HG03060 (cell line): ENCODE results near the gene DOCK9.
"Not testable (repeated sequence)": the region's sequence is repeated elsewhere in the genome, so short reads cannot be mapped to it uniquely, and the experiment has no call there.

Source experiments
- ATAC-seq: cut with Tn5 transposase; IDR thresholded peaks from one replicate; pipeline ENCODE4 v1.9.1; 2021; ENCODE audit warnings: low read depth, moderate number of reproducible peaks; ENCODE audit not compliant: unreplicated experiment

The DOCK9 gene

DNA sequence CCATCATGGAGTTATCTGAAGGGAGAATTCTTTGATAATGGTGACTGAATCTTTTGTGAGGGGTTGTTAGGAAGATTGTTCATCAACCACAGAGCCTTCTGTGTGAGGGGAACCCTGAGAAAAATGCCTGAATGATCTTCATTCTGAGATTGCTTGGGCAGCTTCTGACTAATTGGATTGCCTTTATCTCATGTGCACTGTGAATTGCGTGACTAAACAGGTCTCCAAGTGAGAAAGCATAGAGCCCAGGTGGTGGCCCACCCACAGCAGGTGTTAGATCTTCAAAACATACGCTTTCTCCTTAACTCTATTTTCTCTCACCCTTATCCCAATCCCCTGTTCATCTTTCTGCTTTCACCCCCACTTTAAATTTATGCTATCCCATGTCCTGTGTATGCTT, 58.3 kb downstream of the DOCK9 start:
- no peak for ATAC-seq

DNA sequence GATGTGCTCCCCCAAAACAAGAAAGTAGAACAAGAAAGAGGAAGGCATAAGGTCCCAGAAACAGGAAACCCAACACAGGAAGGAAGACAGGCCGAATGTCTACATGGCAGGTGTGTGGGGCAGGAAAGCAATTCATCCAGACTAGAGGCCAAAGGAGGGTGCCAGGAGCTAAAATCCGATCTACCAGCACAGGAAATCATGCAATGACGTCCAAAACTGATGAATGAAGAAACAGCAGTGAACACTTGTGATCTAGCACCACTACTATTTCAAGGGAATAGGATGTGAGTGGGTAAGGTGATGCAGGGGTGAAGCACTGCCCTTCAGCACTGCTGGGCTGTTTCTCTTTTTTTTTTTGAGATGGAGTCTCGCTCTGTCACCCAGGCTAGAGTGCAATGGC, 59.1 kb downstream of the DOCK9 start:
- ATAC-seq: no peak

DNA sequence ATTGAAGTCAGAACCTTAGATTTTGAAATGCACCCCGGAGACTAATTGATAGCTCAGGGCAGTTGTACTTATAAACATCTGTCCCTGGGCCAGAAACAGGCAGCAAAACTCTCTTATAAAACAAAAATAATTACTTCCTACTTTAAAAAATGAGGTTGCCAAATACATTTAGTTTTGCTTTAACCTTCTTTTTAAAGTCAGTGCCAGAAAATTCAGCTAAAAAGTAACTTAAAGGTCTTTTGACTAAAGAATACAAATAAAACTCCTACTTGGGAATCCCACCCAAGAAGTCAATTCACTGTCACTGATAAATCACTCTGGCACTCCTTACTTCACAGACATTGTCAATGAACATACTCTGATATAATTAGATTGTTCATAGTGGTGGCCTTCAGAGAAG, 60.7 kb downstream of the DOCK9 start:
- no peak for ATAC-seq

DNA sequence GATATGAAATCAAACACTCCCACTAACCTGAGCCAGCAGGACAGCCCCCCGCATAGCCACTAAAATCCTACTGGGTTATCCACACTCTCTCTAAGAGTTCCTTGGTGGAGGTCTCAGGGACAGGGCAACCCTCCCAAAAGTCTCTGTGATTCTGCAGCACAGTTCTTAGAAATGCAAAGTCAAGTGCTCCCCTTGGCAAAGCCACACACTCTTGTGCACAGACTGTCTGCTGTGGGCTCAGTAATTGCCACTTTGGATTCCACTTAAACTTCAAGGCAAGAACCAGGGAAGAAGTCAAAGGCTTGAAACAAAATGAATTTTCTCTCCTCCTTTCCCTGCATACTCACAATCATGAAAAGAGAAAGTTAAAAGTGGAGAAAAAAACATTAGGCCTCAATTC, 61.5 kb downstream of the DOCK9 start:
- ATAC-seq: no peak

DNA sequence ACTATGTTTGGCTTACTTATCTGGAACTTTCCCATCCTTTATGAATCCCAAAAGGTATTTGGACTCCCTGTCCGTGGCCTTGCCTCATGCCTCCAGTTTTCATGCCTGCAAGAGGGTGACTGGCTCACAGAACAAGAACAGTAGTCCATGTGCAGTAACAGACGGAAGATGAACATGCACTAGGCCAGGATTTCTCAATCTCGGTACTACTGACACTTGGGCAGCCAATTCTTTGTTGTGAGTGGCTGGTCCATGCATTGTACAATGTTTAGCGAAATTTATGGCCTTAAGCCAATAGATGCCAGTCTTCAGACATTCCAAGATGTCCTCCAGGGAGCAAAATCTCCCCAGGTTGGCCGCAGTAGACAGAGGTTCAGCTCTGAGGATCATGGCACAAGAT, 61.9 kb downstream of the DOCK9 start:
- no peak for ATAC-seq

DNA sequence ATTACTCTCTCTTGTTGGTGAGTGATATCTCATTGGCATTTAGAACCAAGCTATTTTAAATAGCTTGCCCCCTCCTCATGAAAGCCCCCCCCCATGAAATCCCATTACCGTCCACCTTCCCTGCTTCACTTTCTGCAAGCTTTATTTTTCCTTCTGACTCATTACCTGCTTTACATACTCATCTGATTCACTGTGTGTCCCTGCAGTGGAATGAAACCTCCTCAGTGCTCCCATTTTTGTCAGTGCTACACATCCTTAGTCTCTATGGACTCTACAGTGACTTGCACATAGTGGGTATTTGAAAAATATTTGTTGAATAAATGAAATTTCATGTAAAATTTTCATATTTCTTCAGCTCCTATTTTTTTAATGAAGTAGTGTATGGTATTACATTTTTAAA, 62.3 kb downstream of the DOCK9 start:
- ATAC-seq: no peak

DNA sequence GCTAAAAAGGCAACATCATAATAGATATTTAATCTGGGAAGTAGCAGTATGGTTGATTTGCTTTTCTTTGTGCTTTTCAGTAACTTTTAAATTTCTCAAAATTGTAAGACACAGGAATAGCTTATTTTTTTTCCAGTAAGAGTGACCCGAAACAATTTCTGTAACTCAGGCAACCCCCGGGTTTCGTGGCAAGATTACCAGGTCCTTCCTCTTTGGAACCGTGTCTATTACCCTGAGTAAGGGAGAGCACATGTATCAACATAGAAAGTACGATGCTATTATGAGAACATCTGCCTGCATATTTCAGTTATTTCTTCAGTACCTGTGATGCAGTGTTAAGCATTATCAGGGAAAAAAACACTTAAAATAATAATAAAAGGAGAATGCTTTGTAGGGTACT, 64.1 kb downstream of the DOCK9 start:
- no peak for ATAC-seq

DNA sequence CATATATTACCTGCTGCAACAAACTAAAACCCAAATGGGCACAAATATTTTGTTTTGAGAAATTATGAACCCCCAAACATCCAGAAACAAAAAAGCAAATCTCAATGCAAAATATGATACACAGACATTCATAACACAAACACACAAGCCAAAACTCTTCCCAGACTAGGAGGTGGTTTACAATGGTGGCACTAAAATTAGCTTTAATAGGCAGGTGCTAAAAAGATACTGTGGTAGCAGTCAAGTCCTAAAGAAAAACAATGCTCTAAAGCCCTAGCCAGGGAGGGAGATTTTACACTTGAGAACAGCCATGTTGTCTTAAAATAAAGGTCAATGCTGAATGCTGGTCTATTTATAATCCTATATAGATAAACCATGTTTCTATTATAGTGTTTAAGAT, 65.0 kb downstream of the DOCK9 start:
- no peak for ATAC-seq

DNA sequence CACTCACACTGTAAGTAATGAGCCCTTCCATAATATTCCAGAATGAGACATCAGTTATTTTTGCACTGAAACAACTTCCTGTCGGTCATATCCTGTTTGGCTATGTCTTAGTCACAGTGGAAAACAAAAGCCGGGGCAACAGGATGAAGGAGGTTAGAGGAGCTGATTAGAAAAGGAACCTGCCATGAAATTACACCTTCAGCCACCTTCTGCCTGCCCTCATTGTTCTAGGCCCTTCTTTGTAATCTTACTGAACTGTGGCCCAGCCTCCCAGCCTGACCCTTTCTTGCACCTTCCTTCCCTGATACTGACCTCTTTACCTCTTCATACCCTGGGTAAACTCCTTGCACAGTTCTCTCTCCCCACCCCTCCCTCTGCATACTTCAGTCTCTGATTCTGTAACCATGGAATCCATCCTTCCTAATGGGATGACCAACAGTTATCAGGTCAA, 67.3 kb downstream of the DOCK9 start:
- no peak for ATAC-seq

DNA sequence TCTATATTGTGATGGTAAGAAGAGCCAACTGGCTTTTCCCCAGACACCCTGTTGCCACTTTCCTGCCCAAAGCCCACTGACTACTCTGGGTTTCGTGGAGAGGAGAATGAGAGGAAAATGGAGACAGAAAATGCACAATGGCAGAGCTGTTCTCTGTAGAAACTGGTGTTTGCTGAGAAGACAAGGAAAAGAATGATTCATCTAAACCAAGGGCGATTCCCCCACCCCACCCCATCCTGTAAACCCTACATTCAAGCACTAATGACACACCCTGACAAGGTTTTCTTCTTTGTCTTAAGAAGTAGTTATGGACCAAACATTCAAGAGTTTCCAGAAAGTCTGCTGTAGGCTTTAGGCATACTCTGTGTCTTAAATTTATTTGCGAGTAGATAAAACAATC, 68.8 kb downstream of the DOCK9 start:
- no peak for ATAC-seq

DNA sequence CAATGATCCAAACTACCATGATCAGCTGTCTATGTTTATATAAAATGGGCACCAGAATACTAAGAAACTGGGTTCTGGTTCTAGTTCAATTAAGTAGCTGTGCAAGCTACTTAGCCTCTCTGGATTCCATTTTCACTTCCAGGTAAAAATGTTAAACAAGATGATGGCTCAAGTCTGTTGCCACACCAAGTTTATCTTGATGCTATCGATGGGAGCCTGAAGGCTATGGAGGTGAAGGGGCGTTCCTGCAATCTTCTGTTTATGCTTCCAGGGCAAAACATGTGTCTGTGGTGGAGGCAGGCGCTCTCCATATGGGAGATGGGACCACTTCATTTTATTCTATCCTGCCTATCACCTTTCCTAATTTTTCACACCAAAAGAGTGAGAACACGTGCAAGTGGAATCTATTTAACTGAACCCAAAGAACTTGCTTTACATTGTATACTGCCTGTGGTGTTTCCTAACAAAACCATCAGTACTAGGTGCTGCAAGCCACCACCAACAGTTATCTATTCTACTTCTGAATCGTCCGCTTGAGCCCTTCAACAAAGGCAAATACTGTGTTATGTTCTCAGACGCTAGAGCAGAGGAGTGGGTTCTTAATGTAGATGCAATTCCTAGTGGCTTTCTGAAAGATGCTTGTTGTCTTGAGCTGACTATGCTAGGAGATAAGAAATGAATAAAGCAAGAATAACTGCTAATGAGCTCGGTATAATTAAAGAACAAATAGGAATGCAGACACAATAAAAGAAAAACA, 70.9 kb downstream of the DOCK9 start:
- ATAC-seq: no peak

DNA sequence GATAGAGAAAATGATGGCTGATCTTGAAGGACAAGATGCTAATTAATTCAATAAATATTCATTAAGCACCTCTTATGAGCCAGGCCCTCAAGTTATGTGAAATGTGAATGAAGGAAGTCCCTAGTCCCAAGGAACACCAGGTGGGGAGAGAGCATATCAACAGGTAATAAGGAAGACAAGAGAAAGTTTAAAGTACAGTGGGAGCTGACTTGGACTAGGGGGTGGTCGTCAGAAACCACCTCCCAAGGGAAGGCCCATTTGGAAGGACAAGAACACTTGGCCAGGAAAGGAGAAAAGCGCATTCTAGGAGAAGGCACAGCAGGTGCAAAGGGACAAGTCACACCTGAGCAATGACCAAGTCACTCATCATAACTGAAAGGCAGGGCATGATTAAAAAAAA, 72.7 kb downstream of the DOCK9 start:
- ATAC-seq: no peak

DNA sequence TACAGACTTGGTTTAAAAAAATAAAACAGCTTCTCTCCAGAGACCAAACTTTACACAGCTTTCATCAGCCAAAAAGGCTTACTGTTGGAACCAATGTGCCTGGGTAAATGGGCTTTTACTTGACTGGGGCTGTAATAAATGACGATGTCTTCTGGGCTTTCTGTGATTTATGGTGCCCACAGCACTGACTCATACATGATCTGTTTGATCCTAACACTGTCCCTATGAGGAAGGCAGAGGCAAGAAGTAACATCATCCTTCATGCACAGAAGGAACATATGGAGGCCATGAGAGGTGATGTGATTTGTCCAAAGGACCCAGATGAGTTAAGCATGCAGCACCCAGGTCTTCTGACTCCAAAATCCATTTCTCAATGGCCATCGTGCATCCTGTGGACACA, 77.4 kb downstream of the DOCK9 start:
- no peak for ATAC-seq

DNA sequence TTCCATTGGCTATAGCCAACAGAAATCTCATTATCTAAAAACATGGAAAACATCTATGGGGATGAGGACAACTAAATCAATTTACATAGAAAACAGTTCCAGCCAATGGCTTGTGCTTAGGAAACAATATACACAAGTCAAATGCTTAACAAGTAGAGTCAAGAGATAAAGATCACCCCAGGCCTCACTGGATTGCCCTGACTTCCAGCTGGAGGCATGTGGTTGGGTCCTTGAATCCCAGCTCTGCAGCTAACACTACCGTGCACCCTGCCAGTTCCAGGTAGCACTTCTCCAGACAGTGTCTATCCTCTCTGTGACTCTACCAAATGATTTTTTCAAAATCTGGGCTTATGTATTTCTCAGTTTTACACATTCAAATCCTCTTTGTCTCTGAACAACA, 80.2 kb downstream of the DOCK9 start:
- no peak for ATAC-seq

DNA sequence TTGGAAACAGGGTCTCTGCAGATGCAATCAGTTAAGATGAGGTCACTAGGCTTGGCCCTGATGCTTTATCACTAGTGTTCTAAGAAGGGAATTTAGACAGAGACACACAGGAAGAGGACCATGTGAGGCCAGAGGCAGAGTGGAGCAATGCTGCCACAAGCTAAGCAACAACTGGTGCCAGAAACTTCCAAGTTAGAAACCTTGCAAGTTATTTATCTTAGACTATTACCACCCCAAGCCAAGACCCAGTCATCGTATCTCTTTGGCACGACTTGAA, 81.1 kb downstream of the DOCK9 start:
- no peak for ATAC-seq

DNA sequence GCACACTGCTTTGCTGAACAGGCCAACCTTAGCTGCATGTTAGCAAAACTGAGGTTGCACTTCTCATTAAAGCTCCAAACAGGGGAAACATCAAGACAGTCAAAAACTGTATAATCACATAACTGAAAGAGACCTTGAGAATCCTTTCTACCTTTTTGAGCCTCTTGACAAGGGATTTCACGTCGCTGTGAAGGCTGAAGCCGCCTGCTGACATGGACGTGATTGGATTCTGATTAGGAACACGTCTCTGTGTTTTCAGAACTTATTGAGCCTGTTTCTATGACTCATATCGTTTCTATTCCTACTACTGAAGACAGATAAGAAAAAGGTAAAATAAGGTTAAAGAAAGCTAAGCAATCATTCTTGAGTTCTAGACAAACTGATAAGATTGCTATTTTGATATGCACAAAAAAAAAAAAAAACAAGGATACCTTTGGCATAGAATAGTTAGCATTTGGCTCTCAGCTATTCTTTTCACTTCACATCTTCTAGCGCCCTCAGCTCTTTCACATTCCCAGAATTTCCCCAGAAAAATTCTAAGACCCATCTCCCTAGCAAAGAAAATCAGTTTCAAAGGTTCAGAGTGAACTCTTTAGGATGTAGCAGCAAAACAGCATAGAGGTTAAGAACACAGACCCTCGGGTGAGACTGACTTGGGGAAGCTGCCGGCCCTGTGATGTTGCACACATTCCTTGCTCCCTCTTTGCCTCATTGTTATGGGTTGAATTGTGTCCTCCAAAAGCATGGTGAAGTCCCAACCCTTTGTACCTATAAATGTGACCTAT, 81.6 kb downstream of the DOCK9 start:
- ATAC-seq: no peak

DNA sequence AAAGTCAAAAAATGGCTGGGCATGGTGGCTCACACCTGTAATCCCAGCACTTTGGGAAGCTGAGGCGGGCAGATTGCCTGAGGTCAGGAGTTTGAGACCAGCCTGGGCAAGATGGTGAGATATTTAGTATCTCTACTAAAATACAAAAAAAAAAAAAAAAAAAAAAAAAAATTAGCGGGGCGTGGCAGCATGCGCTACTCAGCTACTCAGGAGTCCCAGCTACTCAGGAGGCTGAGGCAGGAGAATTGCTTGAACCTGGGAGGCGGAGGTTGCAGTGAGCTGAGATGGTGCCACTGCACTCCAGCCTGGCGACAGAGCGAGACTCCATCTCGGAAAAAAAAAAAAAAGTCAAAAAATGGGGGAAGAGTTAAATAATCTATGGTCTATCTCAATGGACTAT, 83.0 kb downstream of the DOCK9 start:
- not testable (repeated sequence) for ATAC-seq

DNA sequence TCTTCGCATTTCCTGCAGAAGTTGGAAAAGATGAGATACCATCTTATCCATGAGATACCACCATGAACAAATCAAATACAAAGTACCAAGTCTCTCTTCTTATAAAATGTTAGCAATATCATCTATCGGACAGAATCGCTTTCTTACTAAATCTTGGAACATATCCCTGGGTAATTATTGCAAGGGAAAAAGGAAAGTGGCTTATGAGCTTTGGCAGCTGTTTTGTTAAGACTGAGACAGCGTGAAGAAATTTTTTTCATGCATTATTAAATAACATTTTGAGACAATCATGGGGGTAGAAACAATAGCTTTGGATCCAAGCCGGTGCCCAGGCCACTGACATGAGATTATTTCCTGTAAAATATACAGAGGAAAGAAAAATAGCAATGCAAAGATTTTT, 84.5 kb downstream of the DOCK9 start:
- no peak for ATAC-seq

DNA sequence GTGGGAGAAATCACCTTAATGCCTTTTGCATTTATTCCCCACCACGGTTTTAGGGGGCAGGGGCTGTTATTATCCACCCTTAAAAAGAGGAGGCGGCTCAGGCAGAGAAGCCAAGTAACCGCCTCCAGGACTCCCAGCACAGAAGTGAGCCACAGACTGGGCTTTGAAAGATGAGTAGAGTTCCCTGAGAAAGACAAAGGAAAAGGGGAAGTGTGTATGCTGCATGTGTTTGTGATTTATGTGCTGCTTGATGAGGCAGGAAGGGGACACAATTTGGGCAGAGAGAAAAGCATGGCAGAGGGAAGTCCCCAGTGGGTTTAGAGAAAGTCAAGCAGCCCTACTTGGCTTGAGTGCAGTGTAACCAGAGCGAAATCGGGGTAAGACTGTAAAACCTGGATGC, 85.0 kb downstream of the DOCK9 start:
- ATAC-seq: no peak

DNA sequence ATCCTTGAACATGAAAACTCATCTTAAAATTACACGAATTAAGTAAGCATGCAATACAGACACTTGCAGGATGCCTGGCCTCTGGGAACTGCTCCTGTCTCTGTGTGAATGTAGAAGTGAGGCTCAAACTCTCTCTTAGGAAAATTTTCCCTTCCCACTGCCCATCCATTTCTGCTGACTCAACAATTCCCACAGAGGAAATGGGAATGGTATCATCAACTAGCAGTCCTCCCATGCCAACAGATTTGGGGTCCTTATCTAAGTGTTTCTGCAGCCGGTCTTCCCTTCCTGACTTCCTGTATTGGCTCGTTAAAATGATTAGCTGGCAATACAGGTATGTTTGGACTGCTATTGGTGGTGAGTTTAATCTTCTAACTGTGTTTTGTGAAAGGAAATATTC, 85.8 kb downstream of the DOCK9 start:
- no peak for ATAC-seq

DNA sequence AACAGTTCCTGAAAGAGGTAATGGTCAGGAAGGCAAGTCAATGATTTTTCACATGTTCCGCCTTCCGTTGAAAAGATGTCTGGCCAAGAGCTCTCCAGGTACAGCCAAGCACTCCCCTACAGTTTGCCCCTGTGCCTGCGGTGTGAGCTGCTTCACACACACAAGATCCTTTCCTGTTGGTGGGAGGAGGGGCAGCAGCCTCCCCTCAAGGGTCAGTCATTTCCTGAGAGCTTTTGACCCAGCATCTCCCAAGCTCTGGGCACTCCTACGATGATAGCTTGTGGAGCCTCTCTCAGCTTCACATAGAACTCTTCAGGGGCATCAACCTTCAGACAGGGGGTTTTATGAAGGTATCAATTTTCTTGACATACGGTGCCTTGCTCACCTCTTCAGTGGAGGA, 86.9 kb downstream of the DOCK9 start:
- ATAC-seq: no peak

DNA sequence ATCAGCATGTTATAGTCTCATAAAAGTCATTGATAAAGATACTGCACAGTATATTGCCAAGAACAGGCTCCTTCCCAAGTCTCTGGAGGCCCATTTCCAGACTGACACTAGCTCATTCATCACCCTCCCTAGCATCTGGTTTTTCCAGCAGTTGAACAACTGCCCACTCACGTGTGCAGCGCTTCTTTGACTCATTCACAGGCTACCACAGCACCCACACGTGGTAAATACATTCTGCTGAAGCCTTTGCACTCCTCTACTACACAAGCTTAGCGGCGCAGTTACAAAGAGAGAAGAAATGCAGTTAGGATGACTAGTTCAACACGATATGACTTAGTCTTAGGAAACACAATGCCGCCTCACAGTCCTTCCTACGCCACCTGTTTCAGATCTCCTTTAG, 87.7 kb downstream of the DOCK9 start:
- ATAC-seq: no peak
